GM19397 (cell line): Measurements from ENCODE around the gene PLAGL1.
"Not testable (repeated sequence)": the region's sequence is repeated elsewhere in the genome, so short reads cannot be mapped to it uniquely, and the experiment has no call there.

Experiments used
- ATAC-seq: cut with Tn5 transposase; IDR thresholded peaks from one replicate; pipeline ENCODE4 v1.9.1; 2021; ENCODE audit warnings: mild to moderate bottlenecking, moderate library complexity; ENCODE audit not compliant: unreplicated experiment

PLAGL1 gene

DNA sequence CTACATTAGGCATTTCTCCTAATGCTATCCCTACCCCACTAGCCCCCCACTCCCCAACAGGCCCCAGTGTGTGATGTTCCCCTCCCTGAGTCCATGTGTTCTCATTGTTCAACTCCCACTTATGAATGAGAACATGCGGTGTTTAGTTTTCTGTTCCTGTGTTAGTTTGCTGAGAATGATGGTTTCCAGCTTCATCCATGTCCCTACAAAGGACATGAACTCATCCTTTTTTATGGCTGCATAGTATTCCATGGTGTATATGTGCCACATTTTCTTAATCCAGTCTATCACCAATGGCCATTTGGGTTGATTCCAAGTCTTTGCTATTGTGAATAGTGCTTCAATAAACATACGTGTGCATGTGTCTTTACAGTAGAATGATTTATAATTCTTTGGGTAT, 1.6 kb upstream of the PLAGL1 start:
- not testable (repeated sequence) for ATAC-seq

DNA sequence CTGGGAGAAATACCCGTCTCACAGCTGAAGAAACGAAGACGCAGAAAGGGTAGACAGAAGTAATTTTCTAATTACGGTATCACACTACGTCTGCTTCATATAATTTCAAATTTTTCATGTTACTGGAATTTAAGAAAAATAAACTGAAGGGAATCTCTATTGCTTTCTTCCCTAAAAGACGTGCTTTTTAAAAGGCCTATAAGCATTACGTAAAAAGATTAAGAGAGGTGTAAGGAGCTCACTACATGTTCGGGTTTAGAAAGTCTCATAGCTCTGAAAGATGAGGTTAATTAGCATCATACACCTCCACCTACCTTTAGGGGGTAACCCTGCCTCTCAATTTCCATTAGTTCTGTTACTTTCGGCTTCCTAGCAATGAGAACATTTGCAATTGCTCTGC, 787 bp upstream of the PLAGL1 start:
- ATAC-seq, result no peak

DNA sequence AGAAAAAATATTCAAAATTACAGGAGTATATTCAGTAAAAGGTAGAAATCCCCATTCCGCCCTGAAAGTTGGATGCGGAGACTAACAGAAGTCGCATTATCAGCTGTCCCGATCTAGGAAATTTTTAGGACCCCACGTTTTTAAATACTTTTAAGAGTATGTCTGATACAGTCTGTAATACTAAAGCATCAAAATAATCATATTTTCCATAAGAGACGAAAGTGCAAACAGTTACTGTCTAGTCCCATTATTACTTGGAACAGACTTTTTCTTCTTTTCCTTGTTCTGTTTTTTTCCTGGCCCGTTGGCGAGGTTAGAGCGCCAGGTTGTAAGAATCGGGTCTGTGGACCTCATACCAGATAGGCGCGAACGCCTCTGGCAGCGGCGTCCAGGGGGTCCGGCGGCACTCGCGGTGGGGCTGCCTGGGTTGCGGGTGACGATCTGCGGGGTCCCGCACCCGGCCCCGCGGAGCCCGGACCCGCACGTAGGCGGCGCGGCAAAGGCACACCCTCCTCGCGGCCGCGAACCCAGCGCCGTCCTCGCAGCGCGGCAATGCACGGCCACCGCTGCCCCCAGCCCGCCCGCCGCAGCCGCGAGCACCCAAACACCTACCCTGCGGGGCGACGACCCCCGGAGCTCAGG, 460 bp downstream of the PLAGL1 start:
- peak; percentile 32 for ATAC-seq

DNA sequence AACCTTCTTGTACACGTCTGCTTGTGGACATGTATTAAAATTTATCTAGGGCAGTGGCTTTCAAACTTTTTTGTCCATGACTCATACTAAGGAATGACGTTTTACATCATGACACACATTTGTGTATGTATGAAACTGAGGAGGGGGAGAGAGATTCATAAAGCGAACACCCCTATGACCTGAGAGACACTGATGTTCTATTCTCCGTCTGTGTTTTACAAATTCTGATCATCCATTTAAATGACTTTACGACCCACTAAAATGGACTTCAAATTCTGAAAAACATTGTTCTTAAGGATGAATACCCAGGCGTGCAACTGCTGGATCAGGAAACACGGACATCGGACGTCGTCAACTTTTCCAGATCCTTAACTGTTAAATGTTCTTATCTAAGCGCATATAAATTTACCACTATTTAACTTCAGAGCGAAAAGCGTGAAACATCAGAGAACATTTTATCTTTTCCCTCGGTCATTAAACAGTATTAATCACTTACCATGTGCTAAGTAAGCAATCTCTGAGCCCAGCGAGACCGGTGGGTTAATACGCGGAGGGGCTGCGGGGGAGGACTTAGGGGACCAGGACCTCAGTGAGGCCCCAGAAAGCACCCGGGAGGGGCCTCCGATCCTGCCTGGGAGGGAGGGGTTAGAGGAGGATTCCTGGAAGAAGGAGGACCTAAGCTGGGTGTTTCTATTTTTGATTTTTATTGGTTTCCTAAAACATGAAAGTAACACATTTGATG, 1.2 kb downstream of the PLAGL1 start:
- no peak for ATAC-seq

DNA sequence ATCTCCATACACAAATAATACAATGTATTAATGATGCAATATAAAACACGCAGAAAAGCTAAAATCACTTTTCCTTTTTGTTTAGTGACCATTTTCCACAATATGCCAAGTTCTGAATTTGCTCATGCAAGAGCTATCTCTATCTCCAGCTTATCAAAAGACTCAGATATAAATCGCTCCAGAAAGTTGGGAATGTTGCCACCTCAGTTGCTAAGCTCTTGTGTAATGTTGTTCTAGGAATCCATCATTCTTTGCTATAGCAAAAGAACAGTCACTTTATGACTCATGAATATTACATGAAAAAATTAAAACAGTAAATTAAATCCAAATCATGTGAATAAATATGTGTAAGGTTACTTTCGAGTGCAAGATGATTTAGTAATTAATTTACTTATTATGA, 8.7 kb downstream of the PLAGL1 start:
- ATAC-seq, result no peak

DNA sequence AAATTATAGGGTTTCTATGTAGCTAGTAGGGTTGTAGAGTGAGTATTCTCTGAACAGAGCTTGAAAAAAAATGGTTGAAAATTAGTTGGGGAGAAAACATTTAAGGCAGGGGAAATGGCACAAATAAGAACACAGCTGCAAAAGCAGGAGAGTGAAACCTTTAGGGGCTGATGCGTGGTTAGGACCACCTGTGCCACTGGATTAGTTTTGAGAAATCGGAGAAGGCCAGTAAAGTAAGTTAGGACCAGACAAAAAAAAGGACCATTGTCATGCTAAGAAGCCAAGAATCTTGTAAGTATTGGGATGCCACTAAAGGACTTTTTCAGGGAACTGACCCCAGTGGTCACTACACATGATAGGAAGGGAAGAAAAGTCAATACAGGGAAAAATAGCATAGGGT, 9.4 kb downstream of the PLAGL1 start:
- ATAC-seq, result no peak

DNA sequence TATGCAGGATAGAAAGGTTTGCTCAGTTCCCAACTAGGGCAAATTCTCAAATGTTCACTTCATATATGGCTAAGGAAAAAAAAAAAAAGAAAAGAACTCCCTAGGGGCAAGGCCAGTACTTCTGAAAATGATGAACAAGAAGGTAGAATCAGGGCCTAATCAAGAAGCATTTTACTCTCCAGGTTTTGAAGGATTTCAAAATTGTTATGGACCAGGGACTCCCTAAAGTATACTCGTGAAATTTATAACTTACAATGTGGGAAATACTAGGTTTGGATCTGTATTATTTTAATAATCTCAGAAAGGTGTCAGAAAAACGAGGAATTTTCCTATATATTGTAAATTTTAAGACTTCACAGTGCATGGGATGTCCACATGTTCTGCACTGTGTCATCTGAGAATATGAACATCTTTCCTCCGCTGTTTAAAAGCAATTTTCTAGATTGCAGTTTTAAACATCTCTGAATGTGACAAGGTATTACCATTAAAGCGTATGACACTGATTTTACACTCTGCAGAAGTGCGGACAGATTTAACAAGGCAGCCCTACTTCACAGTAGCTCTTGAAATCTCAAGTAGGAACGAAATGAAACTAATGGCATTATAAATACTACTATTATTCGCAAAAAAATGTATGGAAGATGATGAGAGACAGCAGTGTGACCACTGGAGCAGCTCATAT, 14.0 kb downstream of the PLAGL1 start:
- no peak for ATAC-seq

DNA sequence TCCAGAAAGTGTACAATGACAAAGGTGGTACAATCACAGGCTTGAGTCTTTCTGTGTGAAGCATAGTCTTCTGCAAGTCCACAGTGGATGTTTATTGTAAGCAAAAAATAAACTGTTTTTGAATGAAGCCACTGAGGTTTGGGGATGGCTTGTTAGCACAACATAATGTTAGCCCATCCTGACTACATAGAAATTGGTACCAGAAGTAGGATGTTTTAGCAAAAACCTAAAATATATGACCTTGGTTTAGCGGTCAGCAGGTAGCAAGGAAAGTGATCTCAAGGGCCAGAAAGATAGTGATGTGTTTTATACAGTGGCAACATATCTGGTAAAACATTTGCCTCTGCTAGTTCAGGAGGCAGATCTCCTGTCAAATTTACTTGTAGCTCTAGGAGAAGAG, 15.8 kb downstream of the PLAGL1 start:
- ATAC-seq, result no peak

DNA sequence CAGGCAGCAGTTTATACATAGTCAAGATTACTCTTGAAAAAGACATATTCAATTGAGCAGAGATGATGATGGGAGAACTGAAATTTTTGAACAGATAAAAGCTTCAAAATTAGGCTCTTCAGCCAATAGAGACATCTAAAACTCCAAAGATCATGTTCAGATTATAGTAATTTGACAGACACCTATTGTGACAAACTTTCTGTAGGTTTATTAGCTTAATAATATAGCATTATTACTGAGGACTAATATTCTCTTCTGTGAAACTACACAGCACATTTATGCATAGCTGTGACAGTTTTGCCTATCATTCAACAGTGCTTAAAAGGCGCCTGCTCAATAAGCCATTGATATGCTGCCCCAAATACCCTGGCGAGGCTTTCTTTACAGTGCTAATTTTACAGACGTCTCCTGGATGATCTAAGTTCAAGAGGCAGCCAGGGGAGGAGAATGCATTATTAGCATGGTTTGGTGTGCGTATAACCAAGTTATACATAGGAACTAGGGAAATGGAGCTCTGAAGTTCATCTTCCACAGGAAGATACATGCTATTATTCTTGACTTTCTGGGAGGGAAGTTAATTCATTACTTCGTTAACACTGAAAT, 21.5 kb downstream of the PLAGL1 start:
- ATAC-seq, result no peak

DNA sequence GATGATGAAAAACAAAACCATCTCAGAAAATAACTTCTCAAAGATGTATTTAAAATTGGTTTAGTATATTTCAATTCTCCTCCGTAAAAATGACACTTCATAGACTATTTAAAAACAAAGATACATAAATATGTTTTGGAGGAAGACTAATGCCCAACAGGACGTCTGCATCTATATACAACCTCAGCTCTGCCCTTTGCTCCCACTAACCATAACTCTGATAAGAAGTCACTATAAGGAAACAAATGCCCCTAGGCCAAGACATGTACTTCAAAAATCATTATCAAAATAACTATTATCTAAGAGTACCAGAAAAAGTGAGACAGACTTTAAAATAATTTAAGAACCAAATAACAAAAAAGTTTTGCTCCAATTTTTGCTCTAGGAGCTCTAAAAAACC, 23.4 kb downstream of the PLAGL1 start:
- no peak for ATAC-seq

DNA sequence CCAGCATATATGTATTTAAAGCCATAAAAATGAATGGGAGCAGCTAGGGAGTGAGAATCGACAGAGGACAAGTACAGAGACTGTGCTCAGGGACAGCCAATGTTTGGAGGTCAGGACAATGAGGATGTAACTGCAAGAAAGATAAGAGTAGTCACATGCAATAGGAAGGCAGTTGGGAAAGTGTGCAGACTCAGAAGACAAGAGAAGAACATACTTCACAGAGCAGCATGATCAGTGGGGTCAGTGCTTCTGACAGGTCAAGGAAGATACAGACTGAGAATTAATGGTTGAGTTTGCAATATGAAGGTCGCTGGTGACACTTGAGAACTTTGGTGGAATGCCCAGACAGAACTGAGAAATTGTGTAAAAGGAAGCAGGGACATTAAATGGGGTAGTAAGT, 25.1 kb downstream of the PLAGL1 start:
- ATAC-seq, result no peak

DNA sequence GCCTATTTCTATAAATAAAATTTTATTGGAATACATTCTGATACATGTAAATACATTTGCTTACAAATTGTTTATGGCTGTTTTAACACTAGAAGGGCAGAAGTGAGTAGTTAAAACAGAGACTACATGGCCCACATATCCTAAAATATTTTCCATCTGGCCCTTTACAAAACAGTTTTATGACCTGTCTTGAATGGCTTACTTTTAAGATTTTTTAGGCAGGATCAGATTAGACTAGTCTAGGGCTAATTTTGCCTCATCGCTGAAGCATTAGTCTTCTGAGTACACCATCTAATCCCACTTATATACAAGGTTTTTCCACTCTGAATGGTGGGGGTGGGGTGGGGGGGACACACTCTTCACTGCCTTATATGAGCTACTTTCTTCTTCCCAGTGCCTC, 27.1 kb downstream of the PLAGL1 start:
- ATAC-seq, result no peak

DNA sequence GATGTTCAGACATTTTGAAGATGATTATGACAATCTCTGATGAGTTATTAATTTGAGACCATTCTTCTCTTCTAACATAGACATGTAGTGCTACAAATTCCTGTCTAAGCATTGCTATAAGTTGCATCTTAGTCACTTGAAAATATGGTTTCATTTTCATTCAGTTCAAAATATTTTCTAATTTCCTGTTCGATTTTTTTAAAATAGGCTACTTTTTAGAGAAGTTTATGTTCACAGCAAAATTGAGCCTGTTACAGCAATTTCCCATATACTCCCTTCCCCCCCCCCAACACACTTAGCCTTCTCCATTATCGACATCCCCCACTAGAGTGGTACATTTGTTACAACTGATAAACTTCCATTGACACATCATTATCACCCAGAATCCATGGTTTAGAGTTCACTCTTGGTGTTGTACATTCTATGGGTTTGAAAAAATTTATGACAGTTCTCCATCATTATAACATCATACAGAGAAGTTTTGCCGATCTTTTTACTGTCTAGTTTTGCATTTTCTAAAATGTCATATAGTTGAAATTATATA, 31.2 kb downstream of the PLAGL1 start:
- ATAC-seq, result no peak

DNA sequence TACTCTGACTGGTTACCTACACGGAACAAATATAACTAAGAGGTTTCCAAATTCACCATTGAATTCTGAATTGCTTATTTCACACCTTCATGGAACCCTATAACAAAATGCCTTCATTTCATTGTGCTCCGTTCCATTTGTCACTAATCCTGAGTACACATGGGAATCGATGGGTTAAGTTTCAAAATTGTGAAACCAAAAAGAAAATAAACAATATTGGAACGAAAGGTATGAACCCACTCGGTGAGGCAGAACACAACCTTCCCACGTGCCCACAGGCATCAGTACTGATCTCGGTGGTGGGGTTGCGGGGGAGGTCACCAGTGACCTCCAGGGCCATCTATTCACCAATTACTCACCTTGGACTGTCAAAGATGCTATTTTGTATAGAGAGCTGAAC, 34.0 kb downstream of the PLAGL1 start:
- no peak for ATAC-seq

DNA sequence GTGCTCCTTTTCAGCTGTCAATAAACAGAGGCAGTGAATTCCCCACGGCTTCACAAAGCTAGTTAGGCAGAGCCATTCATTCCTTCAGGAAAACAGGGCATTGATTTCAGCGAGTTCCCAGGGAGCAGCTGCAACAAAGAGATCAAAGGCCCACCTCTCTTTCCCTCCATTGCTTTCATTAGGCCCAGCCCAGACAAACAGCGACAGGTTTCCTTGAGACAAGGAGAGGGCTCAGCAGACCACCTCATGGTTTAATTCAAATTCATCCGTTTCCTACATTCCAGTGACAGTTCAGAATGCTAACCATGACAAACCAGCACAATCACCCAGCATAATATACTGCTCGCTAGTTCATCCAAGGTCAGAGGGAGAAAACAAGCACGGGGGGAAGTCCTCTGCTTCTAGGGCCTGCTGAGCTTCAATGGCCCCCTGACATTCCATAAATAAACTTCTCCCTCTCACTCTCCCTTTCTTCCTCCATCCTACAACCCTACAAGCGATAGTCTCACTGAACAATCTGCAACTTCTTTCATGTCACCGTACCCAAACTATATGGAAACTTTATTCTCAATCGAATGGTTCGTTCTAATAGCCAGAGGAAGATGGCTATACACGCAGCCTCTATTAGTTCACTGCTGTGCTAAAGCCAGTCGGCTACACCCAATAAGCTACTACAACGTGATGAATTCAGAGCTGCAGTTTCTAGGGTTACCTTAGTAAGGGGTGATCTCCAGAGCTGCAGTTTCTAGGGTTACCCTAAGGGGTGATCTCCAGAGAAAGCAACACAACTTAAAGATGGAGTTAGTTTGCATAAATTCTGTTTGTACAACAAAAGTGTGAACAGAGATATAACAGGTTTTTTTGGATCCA, 34.7 kb downstream of the PLAGL1 start:
- no peak for ATAC-seq

DNA sequence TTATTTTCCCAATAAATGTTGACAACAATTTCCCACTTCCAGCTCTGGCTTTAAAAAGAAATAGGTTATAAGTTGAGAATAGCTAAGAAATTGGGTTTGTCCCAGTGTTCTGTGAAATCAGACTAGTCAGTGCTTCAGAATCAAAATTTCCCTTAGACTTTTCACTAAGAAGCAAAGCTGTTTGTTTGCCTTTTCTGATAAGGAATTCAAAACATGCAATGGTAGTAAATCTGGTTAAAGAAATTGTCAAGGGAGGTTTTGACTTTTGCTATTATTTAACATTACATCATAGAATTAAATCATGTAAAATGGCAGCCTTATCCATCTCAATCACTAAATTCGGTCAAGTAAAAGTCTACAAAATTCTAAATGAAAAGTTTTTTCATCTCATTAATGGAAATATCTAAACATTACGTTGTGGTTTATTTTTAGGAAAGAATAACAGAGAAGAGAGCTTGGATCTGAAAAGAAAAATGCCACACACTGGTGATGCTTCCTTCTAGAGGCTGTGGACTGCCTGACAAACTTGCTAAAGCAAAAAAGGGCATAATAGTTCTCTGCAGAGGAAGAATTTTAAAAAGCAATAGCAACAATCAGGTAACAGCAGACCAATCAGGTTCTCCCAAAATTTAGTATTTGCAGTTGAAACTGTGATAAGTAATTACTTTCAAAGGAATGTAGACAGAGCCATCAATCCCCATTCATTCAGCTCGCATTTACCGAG, 36.4 kb downstream of the PLAGL1 start:
- ATAC-seq, result no peak

DNA sequence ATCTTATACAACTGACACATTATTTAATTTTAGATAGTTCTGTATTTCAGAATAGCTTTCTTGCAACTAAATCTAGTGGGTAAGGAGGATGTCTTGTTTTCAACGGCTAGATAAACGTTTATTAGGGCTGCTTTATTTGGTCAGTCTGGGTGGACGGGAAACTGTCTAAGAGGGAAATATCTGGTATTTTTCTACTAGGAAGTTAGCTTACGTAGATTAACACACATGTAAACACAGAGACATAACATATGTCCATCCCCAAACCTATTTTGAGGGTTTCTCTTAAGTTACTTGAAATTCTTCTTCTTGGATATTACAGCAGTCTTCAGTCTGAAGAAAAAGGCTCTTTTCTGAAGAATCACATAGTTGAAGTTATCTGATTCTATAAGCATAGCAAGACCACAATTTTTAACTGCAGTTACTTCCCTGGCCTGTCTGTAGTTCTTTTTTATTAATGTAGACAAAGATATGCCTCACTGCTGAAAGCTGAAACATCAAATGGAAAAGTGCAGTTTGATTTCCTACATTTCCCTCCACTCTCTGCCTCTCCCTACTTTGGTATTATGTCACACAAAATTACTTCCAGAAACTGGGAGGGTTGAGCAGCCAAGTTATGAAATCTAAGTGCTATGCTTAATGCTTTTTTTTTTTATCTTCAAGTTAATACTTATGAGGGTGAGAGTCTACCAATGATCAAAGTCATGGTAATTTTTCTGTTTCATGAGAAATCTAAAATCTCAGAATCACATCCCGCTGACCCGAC, 37.4 kb downstream of the PLAGL1 start:
- no peak for ATAC-seq

DNA sequence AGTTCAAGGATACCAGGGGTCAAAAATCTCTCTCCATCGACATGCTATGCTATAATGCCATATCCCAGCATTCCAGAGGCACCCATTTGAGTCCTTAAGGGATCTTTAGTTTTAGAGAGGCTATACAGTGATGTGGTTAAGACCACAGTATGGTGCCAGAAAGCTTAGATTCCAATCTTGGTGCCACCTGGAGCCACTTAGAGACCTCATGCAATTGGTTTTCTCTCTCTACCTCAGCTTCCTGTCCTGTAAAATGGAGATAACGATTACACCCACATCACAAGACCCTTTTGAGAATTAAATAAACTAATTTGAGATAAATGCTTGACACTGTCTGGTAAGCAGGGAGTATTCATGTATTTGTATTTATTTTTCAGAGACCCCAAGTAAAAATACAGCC, 39.0 kb downstream of the PLAGL1 start:
- no peak for ATAC-seq

DNA sequence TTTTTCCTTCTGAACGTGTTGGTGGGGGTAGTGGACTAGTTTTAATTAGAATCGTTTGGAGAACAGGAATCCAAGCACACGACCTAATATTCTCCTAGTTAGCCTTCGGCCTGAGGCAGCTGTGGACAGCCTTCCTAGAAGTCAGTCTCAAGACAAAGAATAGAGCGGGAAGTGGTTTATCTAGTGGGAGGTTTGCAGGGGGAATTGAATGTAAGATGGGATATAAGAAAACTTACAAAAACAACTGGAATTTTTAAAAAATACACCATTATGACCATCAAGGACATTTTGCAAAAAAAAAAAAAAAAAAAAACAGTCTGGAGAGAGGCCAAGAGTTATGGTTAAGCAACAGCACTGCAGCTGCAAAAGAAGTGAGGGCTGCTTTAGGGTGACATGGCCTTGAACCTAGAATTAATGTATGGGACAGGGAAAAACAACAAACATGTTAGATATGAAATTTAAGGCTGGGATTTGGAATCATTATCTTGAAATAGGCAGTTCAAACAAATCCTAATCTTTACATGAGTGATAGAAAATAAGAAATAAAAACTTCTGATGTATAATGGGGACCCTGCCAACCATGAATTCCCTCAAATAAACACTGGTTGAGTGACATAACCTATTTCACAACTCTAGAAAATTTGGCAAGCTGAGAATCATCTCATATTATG, 40.2 kb downstream of the PLAGL1 start:
- ATAC-seq, result no peak
